B cell (primary cell): ENCODE measurements around the gene CCDC81.

ENCODE experiments used
- EZH2 ChIP-seq: IDR thresholded peaks from 2 replicates; pipeline ENCODE4 v1.6.1; 2012; ENCODE audit warnings: borderline replicate concordance, low read depth, mild to moderate bottlenecking, moderate library complexity, low read length; ENCODE audit not compliant: insufficient read depth, poor library complexity, severe bottlenecking
- TF ChIP-seq, protein P1 (sequence below): fragments of 200-600 bp; IDR thresholded peaks from one replicate; pipeline ENCODE4 v1.8.0; 2022; ENCODE audit warnings: antibody characterized with exemption, mild to moderate bottlenecking

DNA sequence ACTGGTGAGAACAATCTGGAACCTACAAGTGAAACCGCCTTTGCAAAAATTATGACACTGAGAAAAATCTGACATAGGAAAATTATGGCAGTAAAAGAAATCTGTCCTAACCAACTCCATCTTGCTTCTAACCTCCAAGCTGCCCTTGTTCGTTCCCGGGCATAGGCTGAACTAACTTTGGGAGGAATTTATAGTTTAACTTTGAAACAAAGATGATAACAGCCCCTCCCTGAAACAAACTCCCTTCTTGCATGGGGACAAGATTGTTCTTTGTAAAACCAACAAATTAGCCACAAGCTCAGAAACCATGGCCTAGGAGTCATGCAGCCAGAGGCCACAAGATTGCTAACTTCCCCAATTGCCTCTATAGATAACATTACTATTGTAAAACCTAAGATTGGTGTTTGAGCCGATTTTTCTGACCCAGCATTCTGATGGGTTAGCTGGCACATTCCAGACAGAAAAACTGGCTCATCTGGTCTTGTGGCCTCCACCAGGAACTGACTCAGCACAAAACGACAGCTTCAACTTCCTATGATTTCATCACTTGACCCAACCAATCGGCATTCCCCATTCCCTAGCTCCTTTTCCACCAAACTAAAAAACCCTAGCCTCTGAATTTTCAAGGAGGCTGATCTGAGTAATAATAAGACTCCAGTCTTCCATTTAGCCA lies 3.6 kb upstream of the CCDC81 start:
- TF ChIP-seq, protein P1, sequence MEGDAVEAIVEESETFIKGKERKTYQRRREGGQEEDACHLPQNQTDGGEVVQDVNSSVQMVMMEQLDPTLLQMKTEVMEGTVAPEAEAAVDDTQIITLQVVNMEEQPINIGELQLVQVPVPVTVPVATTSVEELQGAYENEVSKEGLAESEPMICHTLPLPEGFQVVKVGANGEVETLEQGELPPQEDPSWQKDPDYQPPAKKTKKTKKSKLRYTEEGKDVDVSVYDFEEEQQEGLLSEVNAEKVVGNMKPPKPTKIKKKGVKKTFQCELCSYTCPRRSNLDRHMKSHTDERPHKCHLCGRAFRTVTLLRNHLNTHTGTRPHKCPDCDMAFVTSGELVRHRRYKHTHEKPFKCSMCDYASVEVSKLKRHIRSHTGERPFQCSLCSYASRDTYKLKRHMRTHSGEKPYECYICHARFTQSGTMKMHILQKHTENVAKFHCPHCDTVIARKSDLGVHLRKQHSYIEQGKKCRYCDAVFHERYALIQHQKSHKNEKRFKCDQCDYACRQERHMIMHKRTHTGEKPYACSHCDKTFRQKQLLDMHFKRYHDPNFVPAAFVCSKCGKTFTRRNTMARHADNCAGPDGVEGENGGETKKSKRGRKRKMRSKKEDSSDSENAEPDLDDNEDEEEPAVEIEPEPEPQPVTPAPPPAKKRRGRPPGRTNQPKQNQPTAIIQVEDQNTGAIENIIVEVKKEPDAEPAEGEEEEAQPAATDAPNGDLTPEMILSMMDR: no peak
- TF ChIP-seq EZH2: no peak
